ENCODE measurements around the gene NR2F1-AS1.

NR2F1-AS1 gene

GRCh38 chr5:93580927-93581445 lies at the start of gene NR2F1-AS1:
Gene NR2F1-AS1, minus strand, starts transcription at chr5:93581219.
- peak in 1 of 2 donors; percentile 32 for DNase-seq

- DNase-seq: no peak
Observed at GRCh38 chr5:93626801-93627200, 45.8 kb upstream of the NR2F1-AS1 start.

GRCh38 chr5:93623153-93623552 lies 42.1 kb upstream of the NR2F1-AS1 start:
- no peak for DNase-seq

- DNase-seq: peak in 1 of 2 donors; percentile 5
Observed at GRCh38 chr5:93622240-93622885, 41.3 kb upstream of the NR2F1-AS1 start.

GRCh38 chr5:93621327-93621798 lies 40.3 kb upstream of the NR2F1-AS1 start:
- DNase-seq: no peak

- DNase-seq: peak; percentile 31 to 34
Observed at GRCh38 chr5:93620487-93621326, 39.7 kb upstream of the NR2F1-AS1 start.

- no peak for DNase-seq
Observed at GRCh38 chr5:93616538-93617174, 35.6 kb upstream of the NR2F1-AS1 start.

- no peak for DNase-seq
Observed at GRCh38 chr5:93612855-93613243, 31.8 kb upstream of the NR2F1-AS1 start.

- DNase-seq: no peak
Observed at GRCh38 chr5:93611976-93612854, 31.2 kb upstream of the NR2F1-AS1 start.

- DNase-seq: no peak
Observed at GRCh38 chr5:93611273-93611975, 30.4 kb upstream of the NR2F1-AS1 start.

- DNase-seq: no peak
Observed at GRCh38 chr5:93610581-93611272, 29.7 kb upstream of the NR2F1-AS1 start.

GRCh38 chr5:93609762-93610161 lies 28.7 kb upstream of the NR2F1-AS1 start:
- DNase-seq: no peak

GRCh38 chr5:93608855-93609254 lies 27.8 kb upstream of the NR2F1-AS1 start:
- no peak for DNase-seq

GRCh38 chr5:93607367-93608258 lies 26.6 kb upstream of the NR2F1-AS1 start:
- peak in 1 of 2 donors; percentile 30 for DNase-seq

GRCh38 chr5:93606382-93606752 lies 25.3 kb upstream of the NR2F1-AS1 start:
- no peak for DNase-seq

- no peak for DNase-seq
Observed at GRCh38 chr5:93604644-93605515, 23.9 kb upstream of the NR2F1-AS1 start.

GRCh38 chr5:93603793-93604643 lies 23.0 kb upstream of the NR2F1-AS1 start:
- no peak for DNase-seq

Measured in activated CD4-positive, alpha-beta T cell treated with anti-CD3 and anti-CD28 coated beads for 4 hours (primary cell).